GM18907 (cell line): ENCODE results near the gene RINT1.
"Not testable (repeated sequence)": the region's sequence is repeated elsewhere in the genome, so short reads cannot be mapped to it uniquely, and the experiment has no call there.

Experiments
- ATAC-seq: cut with Tn5 transposase; IDR thresholded peaks from one replicate; pipeline ENCODE4 v1.9.1; 2021; ENCODE audit warnings: mild to moderate bottlenecking, moderate library complexity; ENCODE audit not compliant: unreplicated experiment

RINT1 gene

DNA sequence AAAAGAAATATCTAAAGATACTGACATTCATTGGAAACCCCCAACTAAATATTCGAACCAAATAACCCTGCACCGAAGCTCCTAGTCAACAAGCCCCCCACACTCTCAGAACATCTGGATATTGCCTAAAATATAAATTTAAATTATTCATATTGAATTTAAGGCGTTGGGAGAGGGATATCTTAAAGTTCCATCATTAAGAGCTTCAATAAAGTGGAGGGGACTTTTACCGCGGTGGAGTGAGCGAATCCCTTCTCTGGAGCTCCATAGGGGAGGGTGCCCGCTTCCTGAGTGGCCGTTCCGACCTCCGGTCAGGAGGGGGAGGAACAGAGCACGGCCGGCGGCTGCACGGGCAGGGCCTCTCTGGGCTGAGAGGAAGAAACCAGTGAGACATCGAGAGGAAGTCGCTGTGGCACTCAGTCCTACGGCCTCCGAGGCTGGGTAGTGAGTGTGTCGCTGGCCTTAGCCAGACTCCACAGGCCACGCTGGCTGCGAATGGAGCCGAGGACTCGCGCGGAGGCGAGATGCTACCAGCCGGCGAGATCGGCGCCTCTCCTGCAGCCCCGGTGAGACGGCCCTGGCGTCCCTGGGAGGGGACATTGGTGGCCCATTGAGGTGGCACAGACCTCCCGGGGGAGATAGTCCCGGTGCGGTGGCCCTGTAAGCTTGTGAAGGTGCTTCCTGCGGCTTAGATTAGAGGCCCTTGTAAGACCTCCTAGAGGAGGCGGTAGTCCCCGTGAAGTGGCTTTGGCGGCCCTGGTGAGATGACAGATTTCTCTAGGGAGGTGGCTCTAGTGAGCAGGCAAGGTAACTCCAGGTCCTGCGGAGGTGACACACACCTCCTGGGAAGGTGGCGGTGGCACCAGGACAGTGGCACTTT lies at the start of gene RINT1:
RINT1 (plus strand) TSS at position 410 of the 880 bp plus-strand sequence; CDS start at position 525, 115 bp downstream.
- peak; percentile 92 for ATAC-seq

DNA sequence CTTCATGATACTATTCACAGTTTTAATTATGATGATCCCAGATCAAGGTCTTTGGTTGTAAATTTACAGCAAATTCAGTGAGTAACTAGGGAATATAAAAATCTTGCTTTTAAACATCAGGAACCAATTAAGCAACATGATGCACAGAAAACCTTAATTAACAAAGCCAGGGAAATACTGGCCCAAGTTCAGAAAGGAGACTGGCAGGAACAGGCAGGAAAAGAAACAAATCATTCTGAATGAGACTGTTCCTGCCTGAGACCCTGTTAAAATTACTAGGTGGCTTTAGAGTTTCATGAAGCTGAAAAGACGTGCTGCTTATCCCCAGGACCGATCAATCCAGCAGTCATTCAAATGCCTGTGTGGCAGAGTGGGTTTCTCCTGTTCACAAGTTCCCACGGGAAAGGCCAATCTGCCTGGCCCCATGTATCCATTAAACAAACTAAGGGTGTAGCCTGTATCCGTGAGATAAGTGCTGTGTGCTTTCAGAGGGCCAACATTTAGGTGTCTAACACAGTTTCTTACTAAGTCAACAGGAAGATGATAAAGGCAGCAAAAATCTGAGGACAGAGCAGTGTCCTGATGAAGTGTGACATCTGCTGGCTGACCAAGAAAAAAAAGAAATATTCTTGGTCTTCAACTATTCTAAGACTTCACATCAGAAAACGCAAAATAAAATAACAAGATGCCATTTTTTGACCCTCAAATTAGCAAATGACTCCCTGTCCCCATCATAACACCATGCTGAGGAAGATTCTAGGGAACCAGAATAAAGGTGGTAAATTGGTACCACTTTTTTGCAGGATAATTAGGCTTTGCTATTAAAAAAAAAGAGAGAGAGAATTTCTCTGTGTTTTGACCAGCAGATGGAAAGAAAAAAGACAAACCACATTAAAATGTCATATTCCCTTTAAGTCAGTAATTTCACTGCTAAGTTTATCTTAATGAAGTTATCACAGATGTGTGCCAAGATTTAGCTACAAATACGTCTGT lies 44.1 kb upstream of the RINT1 start:
- ATAC-seq, result no peak

DNA sequence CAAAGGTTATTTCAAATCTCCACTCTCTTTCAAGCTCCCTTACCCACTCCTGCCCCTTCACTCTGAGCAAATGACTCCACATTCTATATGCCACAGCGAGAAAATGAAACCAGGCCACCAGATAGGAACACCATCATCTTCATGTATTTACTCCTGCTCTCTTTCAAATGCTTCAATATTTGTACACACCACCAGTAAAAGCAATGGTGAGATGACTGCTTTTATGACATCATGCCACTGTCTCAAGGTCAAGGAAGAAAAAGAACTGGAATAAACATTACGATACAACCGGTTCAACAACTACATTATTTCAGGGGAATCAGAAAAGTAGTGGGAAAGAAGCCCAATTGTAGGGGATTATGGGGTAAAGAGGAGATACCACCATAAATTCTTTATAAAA lies 42.6 kb upstream of the RINT1 start:
- no peak for ATAC-seq

DNA sequence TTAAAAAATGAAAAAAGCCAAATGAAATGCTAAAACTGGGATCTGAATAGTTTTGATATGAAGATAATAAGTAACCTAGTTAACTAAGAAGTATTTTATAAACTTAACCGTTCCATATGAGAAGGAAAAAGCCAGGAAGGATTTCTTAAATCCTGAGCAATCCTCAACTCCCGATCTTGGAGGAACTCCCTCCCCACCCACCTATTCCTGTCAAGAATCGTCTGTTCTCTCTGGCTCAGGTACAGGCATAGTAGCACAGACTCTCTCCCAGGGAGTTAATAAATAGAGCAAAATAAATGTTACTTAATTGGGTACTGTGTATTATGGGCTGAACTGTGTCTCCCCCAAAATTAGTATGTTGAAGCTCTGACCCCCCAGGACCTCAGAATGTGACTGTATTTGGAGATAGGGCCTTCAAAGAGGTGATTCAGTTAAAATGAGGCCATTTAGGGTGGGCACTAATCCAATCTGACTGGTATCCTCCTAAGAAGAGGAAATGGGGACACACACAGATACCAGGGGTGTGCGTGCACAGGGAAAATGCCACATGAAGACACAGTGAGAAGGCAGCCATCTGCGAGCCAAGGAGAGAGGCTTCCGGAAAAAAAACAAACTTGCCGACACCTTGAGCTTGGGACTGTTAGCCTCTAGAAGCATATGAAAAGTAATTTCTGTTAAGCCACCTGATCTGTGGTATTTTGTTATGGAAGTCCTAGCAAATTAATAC lies 38.6 kb upstream of the RINT1 start:
- ATAC-seq, result no peak

DNA sequence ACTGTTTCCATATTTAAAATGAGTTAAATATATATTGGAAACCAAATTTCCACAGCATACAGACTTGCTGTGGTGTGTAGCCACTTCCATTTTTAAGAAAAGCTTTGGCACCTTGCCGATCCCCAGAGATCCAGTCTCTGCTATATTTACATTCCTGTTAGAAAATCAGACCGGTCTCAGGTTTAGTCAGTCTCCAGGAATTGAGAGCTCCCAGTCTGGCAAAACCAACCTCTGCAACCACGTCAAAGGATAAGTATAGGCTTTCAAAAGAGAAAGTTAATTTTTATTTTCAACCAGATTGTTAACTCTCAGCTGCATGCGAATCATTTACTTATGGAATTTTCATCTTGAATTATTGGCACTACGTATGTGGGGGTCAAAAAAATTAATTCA lies 38.1 kb upstream of the RINT1 start:
- ATAC-seq, result no peak

DNA sequence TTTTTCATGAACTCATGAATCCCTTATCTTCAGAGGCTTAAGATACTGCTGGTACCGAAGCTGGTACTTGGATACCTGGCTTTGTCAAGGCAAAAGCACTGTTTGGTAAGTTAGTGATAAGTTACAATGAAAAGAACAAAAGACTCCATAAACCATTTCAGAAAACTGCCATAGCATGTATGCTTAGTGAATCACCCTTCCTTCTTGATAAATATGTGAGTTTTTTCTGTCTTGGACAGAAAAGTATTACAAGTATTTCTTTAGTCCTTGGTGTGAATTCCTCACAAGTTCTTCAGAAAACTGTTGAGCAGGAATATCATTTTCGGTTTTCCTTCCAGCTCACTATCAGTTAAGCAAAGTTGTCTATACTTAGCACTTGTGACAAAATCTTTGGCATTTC lies 35.5 kb upstream of the RINT1 start:
- no peak for ATAC-seq

DNA sequence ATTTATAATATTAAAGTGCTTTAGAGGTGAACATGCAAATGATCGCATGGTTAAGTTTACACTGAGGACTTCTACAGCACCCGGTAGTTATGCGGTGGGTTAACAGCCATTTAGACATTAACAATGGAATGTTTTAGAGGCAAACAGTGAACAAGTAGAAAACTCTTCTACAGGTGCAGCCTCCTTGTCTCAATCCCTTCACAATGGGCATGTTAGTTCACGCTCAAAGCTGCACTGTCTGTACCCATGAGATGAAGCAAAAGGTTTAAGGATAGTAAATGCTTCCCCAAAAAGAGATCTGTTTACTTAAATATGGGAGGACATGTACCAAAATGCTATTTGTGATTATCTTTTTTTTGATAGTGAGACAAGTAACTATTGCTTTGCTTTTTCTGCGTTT lies 35.0 kb upstream of the RINT1 start:
- no peak for ATAC-seq

DNA sequence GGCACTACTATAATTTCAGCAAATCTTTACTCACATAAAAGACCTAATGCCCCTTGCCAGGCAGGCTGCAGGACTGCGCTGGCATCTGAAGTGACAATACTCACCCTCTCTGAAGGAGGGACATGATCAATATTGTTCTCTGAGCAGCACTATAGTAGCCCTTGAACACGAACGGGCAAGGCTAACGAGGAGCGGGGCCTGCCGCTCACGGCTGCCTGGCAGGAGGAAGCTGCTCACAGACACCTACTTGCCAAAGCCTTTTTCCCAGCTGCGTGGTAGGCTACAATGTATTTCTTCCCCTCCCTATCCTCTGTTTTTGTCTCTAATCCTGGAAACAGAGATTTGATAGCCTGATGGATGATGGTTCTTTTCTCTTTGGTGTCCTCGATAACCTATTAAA lies 29.8 kb upstream of the RINT1 start:
- ATAC-seq, result no peak

DNA sequence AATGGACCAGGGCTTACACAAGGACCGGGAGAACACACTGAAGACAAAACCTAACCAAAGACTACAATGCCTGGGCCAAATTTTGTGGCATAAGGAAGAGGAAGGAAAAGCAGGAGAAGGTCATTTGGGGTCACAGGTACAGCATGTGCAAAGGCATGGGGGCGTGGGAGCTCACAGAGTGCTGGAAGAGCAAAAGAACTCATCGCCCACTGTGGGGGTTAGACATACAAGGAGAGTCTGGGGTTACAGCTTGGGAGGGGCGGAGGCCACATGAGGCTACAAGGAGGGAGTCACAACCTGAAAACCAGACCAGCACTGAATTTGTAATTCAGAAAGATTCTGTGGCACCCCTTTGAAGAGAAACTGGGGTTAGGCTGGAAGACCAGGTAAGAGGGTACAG lies 19.6 kb upstream of the RINT1 start:
- no peak for ATAC-seq

DNA sequence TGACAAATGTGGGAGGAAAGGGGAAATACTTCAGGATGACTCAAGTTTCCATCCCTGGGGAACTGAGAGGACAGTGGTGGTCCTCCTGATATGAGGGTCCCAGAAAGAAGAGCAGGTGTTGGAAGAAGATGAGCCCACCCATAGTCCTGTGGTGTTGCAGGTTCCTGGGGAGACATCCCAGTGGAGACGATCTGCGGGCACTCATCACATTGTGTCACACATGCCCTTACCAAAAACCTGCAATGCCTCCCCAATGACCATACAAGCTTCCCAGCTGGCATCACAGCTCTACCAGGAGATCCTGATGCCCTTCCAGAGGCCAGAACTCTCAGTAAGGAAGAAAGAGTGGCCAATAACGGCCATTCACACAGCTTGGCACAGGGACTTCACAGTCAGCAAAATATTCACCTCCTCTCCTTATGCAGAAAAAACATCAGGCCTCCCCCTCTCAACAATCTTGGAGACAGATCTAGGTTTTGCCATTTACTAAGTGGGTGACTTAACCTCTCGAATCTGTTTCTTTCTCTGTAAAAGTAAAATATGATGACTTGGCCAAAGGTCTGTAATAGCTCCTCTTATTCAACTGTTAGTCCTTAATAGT lies 19.0 kb upstream of the RINT1 start:
- no peak for ATAC-seq

DNA sequence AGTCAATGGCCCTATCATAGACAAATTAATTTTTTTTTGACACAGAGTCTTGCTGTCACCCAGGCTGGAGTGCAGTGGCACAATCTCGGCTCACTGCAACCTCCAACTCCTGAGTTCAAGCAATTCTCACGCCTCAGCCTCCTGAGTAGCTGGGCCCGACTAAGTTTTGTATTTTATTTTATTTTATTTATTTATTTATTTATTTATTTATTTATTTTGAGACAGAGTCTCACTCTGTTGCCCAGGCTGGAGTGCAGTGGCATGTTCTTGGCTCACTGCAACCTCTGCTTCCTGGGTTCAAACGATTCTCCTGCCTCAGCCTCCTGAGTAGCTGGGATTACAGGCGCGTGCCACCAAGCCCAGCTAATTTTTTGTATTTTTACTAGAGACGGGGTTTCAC lies 16.4 kb upstream of the RINT1 start:
- ATAC-seq, result not testable (repeated sequence)

DNA sequence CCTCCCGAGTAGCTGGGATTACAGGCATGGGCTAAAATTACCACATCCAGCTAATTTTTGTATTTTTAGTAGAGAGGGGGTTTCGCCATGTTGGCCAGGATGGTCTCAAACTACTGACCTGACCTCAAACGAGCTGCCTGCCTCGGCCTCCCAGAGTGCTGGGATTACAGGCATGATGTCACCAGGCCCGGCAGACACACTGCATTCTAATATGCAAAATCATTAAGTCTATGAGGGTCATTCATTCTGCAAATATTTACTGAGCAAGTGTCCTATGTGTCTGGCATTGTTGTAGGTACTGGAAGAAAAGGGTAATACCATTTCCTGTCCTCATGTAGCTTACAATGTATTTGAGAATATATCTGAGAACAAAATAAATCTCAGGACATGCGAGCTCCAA lies 12.6 kb upstream of the RINT1 start:
- ATAC-seq, result no peak

DNA sequence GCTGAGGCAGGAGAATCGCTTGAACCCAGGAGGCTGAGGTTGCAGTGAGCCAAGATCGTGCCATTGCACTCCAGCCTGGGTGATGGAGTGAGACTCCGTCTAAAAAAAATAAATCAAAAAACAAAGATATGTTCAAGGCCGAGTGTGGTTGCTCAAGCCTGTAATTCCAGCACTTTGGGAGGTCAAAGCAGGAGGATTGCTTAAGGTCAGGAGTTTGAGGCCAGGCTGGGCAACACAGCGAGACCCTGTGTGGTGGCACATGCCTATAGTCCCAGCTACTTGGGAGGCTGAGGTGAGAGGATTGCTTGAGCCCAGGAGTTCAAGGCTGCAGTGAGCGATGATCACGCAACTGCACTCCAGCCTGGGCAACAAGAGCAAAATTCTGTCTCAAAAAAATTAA lies 11.4 kb upstream of the RINT1 start:
- not testable (repeated sequence) for ATAC-seq

DNA sequence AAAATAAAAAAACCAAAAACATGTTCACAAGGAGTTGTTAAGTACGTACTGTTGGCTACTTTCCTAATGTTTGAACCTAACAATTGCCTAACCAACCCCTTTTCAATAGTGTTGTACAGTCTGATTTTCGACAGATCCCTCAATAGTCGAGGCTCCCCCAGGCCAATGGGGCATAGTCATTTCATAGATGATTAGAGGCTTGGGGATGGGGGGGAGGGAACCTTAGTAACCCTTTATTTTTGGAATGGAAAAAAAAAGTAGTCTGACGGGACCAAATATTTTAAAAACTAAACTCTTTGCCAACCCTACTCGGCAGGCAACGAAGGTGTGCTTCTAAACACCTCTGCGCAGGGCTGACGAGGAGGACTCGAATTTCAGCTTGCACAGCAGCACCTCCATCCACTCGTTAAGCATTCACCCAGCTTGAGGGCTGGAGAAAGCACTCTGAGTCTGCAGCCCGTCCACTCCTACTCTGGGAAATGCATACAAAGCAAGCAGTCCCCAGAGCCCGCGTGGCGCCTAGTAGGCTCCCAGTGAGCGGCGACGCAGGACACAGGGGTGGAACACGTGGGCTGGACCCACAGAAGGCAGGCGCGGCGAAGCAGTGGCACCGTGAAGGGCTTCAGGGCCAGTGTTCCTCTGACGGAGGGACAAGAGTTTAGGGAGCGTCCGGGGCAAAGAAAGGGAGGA lies 10.8 kb upstream of the RINT1 start:
- peak; percentile 41 for ATAC-seq

DNA sequence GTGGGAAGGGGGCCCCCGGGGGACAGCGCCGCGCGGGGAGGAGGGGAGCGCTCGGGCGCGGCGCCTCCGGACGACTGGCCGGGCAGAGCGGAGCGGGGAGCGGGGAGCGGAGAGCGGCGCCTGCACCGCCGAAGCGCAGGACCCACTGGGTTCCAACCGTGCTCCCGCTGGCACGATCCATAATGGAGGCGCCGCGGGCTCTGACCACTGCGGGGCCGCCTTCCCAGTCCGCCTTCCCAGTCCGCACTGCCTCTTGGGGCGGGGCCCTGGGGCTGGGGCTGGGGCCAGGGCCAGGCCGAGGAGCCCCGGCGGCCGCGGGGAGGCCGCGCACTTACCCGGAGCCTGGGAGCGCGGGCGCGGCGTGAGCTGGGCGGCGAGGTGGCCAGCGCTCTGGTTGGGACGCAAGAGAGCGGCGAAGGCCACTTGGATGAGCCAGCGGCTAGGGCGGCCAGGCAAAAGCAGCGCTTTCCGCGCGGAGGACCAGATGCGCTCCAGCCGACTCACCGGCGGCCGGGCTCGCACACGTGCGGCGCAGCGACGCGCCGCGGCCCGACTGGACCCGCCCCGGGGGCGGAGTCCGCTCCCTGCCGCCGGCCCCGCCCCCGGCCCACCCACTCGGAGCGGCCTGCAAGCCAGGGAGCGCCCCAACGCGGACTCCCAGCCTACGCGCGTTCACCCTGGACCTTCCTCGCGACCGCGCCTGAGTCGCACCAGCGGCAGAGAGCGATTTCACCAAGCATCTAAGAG lies 10.1 kb upstream of the RINT1 start, which contains the start of gene PUS7:
PUS7 (minus strand) TSS at position 555 of the 747 bp plus-strand sequence. CDS start 13,759 bp downstream, outside the sequence.
- peak; percentile 88 for ATAC-seq

DNA sequence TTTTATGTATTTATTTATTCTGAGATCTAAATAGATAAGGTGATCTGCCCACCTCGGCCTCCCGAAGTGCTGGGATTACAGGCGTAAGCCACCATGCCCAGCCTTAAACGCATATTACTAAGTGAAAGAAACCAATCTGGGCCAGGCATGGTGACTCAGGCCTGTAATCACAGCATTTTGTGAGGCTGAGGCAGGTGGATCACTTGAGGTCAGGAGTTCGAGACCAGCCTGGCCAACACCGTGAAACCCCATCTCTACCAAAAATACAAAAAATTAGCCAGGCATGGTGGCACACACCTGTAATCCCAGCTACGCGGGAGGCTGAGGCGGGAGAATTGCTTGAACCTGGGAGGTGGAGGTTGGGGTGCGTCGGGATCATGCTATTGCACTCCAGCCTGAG lies 7.6 kb upstream of the RINT1 start:
- ATAC-seq, result not testable (repeated sequence)

DNA sequence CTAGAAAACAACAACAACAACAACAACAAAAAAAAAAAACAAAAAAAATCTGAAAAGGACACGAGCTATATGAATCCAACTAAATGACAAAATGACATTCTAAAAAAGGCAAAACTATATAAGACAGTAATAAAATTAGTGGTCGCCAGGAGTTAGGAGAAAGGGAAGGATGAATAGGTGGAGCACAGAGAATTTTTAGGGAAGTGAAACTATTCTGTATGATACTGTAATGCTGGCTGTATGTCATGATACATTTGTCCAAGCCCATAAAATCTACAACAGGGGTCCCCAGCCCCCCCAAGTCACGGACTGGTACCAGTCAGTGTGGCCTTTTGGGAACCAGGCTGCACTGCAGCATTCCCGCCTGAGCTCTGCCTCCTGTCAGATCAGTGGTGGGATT lies 7.2 kb upstream of the RINT1 start:
- no peak for ATAC-seq

DNA sequence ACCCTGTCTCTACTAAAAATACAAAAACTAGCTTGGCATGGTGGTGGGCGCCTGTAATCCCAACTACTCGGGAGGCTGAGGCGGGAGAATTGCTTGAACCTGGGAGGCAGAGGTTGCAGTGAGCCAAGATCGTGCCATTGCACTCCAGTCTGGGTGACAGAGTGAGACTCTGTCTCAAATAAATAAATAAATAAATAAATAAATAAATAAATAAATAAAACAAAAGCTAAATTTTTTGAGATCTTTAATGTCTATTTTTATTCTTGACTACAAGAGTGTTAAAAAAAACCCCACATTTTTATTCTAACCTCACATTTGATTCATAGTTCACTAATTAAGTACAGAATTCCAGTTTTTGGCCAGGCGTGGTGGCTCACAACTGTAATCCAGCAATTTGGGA lies 4.3 kb upstream of the RINT1 start:
- not testable (repeated sequence) for ATAC-seq

DNA sequence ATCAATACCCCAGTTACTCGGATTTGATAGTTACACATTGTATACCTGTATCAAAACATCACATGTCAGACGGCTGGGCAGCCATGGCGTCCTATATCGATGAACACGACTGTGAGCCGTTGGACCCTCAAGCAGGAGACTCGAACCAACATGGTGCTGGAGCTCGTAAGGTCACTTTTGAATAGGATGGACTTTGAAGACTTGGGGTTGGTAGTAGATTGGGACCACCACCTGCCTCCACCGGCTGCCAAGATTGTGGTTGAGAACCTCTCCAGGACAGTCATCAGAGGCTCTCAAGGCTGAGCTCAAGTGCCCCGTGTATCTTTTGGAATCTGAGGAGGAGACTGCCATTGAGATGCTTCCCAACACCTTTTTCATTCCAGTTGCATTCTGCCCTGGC lies 1.9 kb upstream of the RINT1 start:
- ATAC-seq, result no peak
